Measurements from ENCODE around the gene AQP12B.
"Not testable (repeated sequence)": the region's sequence is repeated elsewhere in the genome, so short reads cannot be mapped to it uniquely, and the experiment has no call there.

AQP12B gene

DNA sequence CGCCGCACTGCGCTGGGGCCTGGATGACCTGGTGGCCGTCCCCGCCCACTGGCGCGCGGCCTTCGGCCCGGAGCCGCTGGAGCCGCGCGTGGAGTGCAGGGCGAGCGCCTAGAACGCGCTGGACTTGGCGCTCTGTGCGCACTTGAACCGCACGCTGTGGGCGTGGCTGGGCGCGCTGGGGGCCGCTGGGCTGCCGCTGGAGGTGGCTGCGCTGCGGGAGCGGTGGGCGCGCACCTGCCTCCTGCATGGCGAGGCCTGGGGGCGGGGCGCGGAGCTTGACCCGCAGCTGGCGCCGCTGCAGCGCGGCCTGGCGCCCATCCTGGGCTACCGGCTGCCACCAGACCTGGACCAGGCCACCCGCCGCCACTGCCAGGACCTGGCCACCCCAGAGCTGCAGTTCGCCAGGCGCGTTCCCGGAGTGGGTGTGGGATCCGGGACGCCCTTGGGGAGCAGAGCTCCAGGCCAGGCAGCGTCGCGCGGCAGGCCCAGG is 9.9 kb downstream of the AQP12B start:
- in situ Hi-C loops (cut with HindIII; ENCODE audit: low pct_unique_long_range_greater_than_20kb, low sequenced_read_pairs): no loop called here
- no peak for TF ChIP-seq JUND (IDR thresholded peaks at IDR 0.05; ENCODE audit: low read depth)
- DNase-seq (ENCODE audit: low read depth in 1 of 2, low spot score in 1 of 2): no peak

DNA sequence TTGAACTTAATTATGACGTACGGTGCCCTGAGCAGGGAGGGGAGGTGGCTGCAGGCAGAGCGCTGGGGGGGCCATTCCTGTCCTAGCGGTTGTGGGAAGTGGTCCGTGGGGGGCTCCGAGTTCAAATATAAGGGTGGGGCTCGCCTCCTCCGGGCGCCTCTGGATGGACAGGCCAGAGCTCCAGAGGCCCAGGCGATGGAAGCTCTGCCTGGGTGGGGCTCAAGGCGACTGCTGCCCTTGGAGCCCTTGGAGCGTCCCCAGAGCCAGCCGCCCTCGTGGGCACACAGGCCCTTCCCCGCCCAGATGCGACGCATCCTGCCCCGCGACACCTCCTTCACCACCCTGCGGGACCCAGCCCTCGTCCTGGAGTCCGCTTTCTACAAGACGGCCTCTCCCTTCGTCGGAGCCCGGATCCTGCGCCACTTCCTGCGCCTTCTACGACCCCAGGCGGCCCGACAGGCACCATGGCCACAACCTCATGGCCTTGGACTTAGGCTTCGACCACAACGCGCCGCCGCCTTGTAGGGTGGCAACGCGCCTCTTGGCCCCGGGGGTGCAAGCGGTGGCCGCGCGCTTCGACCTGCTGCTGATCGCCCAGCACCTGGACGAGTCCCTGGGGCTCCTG is 10.5 kb downstream of the AQP12B start:
- in situ Hi-C loops (cut with HindIII; ENCODE audit: low pct_unique_long_range_greater_than_20kb, low sequenced_read_pairs): no loop called here
- no peak for DNase-seq (ENCODE audit: low read depth in 1 of 2, low spot score in 1 of 2)
- TF ChIP-seq JUND (IDR thresholded peaks at IDR 0.05; ENCODE audit: low read depth): no peak

DNA sequence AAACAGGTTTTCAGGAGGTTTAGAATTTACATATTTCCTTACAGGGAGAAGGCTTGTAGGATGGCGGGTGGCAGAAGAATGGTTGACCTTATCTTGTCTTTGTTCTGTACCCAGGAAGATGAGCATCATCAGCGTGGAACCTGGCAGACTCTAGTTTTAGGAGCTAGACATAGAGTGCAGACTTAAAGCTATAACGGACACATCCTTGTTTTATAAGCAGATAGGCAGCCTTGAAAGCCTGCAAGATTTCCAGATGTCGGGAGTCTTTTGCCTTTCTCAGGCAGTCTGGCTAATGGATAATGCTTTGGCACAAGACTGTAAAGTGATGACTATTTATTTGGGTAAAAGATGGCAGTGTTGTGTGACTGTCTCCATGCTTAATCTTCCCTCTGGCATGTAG is 11.7 kb downstream of the AQP12B start:
- in situ Hi-C loops (cut with HindIII; ENCODE audit: low pct_unique_long_range_greater_than_20kb, low sequenced_read_pairs): no loop called here
- no peak for TF ChIP-seq JUND (IDR thresholded peaks at IDR 0.05; ENCODE audit: low read depth)
- DNase-seq (ENCODE audit: low read depth in 1 of 2, low spot score in 1 of 2): no peak

DNA sequence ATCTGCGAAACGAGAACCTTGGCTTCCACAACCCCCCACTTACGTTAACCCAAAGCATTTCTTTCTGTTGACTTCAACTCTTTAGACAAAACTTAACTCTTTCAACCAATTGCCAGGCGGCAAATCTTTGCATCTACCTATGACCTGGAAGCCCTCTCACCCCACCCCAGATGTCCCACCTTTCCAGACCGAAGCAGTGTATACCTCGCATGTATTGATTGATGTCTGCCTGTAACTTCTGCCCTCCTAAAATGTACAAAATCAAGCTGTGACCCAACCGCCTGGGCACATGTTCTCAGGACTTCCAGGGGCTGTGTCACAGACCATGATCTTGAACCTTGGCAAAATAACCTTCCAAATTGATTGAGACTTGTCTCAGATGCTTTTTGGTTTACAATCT is 12.3 kb downstream of the AQP12B start:
- no peak for DNase-seq (ENCODE audit: low read depth in 1 of 2, low spot score in 1 of 2)
- in situ Hi-C loops (cut with HindIII; ENCODE audit: low pct_unique_long_range_greater_than_20kb, low sequenced_read_pairs): no loop called here
- TF ChIP-seq JUND (IDR thresholded peaks at IDR 0.05; ENCODE audit: low read depth): no peak

DNA sequence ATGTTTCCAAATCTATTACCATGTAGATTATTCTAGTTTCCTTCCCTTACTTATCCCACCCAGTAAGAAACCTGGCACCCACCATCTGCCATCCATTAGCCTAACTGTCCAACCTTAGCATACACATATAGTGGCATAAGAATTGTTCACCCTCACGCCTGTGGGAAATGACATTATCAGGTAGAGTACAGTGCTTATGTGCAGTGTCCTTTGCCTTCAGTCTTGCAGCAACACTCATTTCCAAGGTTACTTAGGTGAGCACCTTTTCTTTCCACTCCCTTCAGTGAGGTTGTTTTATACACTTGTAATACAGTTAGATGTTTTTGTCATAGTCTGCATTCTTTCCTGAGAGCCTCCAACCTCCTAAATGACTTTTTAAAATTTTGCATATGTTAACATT is 18.1 kb downstream of the AQP12B start:
- no peak for TF ChIP-seq JUND (IDR thresholded peaks at IDR 0.05; ENCODE audit: low read depth)
- in situ Hi-C loops (cut with HindIII; ENCODE audit: low pct_unique_long_range_greater_than_20kb, low sequenced_read_pairs): no loop called here
- DNase-seq (ENCODE audit: low read depth in 1 of 2, low spot score in 1 of 2): no peak

DNA sequence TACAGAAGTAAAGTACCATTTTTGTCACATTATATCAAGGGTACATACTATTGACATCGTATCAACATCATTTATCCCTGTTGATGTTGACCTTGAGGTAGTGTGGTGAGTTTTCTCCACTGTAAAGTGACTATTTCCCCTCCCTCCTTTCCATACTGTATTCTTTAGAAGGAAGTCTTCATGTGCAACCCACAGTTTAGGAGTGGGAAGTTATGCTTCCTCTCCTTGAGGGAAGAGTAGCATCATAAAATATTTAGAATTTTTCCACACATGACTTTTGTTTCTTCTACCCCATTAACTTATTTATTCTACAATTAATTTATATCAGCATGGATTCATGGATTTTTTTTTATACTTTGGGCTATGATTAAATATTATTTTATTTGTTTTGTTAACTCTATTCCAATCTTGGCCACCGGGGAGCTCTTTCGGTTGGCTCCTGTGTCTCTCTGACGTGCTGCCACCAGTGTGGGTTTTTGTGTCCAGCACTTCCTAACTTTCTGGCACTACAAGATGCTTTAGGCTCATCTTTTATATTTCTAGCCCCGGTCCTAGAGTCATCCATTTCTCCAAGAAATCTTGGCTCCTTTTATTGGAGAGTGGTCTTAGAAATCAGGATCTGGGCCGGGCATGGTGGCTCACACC is 19.0 kb downstream of the AQP12B start:
- TF ChIP-seq JUND (IDR thresholded peaks at IDR 0.05; ENCODE audit: low read depth): no peak
- in situ Hi-C loops (cut with HindIII; ENCODE audit: low pct_unique_long_range_greater_than_20kb, low sequenced_read_pairs): no loop called here
- DNase-seq (ENCODE audit: low read depth in 1 of 2, low spot score in 1 of 2): no peak

DNA sequence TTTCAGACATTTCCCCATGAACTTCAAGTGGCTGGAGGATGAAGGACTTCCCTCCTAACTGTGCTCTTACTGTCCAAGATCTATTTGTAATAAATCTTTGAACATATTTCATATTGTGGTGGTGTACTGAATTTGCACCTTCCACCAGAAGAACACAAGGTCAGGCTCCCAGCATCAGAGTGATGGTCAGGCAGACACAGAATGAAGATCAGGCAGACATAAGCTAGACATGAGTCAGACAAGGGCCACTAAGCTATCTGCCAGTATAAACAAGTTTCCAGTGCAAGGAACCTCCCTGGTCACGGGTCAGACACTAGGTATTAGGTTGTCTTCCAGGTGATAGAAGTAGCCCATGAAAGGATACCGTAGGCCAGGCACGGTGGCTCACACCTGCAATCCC is 20.0 kb downstream of the AQP12B start:
- no peak for DNase-seq (ENCODE audit: low read depth in 1 of 2, low spot score in 1 of 2)
- TF ChIP-seq JUND (IDR thresholded peaks at IDR 0.05; ENCODE audit: low read depth): no peak
- in situ Hi-C loops (cut with HindIII; ENCODE audit: low pct_unique_long_range_greater_than_20kb, low sequenced_read_pairs): no loop called here

DNA sequence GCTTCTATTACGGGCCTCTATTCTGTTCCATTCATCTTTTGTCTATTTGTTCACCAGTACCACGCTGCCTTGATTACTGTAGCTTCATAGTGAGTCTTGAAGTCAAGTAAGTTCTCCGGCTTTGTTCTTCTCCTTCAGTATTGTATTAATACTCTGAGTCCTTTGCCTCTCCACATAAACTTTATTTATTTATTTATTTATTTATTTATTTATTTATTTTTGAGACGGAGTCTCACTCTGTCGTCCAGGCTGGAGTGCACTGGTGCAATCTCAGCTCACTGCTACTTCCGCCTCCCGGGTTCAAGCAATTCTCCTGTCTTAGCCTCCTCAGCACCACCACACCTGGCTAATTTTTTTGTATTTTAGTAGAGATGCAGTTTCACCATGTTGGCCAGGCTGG is 22.8 kb downstream of the AQP12B start:
- DNase-seq (ENCODE audit: low read depth in 1 of 2, low spot score in 1 of 2); in situ Hi-C loops (cut with HindIII; ENCODE audit: low pct_unique_long_range_greater_than_20kb, low sequenced_read_pairs): not testable (repeated sequence)

DNA sequence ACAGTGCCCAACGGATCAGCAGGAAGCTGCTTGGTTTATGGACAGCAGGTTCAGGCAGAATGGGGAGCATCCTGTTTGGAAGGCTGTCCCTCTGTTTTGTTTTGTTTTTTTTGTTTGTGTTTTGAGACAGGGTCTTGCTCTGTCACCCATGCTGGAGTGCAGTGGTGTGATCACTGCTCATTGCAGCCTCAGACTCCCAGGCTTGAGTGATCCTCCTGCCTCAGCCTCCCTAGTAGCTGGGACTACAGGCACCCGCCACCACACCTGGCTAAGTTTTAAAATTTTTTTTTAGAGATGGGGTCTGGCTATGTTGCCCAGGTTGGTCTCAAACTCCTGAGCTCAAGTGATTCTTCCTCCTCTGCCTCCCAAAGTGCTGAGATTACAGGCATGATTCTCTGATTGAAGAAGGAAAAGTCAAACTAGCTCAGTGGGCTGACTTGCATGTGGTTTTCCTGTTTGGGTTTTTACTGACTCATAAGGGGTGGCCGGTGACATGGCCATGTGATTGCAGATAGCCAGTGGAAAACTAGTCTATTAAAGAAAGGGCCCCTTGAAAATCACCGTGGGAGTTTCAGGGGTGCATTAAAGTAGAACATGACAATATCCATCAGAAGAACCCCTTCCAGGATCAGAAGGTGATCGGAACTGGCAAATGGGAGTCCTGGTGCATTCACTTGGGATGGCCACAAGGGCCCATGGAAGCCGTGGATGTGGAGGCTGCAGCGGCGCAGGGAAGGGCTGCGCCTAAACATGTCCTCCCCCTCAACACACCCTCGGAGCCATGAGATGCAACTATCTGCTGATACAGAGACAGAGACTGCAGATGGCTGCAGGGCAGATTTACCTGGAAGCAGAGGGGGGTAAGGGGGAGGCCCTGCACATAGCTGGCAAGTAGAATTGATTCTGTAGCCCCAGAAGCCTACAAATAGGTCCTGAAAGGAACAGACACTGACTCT is 26.5 kb downstream of the AQP12B start:
- in situ Hi-C loops (cut with HindIII; ENCODE audit: low pct_unique_long_range_greater_than_20kb, low sequenced_read_pairs): no loop called here
- no peak for TF ChIP-seq JUND (IDR thresholded peaks at IDR 0.05; ENCODE audit: low read depth)
- no peak for DNase-seq (ENCODE audit: low read depth in 1 of 2, low spot score in 1 of 2)

DNA sequence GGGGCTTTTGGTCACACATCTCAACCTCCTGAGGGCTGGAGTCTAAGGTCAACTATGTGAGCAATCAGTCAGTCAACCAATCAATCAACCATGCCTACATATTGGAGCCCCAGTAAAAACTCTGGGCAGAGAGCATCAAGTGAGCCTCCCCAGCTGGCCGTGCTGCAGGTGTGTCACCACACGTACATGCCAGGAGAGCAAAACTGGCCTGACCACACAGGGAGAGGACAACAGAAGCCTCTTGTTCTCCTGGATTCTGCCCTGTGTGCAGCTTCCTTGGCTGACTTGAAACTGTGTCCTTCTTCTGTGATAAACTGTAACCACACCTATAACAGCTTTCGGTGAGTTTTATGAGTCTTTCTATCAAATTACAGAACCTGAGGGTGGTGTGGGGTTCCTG is 31.5 kb downstream of the AQP12B start:
- DNase-seq (ENCODE audit: low read depth in 1 of 2, low spot score in 1 of 2): no peak
- no peak for TF ChIP-seq JUND (IDR thresholded peaks at IDR 0.05; ENCODE audit: low read depth)
- in situ Hi-C loops (cut with HindIII; ENCODE audit: low pct_unique_long_range_greater_than_20kb, low sequenced_read_pairs): no loop called here

DNA sequence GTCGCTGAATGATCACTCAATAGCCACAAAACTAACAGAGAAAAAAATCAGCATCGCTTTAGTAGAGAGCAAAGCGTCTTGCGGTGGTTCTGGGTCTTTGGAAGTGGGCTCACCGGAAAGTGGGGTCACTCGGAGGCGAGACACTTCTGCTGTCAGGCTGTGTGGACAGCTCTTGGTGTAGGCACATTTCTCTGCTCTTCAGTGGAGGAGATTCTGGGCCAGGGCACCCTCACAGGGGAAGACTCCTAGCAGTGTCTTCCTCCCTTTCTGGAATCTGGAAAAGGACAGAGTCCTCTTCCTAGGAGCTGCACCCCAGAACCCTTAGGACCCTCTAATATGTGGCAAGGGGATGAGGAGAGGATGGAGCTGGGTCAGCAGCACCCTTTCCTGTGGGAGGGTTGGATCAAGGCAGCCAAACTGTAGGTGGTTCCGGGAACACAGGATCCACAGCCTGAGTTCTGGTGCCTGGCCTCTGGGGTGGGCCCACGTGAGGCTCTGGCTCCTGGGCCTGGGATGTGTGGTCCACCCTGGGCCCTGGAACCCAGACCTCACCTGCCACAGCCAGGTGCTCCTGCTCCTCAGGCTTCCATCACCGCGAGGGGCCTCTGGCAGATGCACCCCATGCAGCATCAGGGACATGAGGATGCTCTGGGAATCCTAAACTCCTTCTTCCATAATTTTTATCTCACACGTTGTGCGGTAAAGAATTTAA is 32.3 kb downstream of the AQP12B start:
- in situ Hi-C loops (cut with HindIII; ENCODE audit: low pct_unique_long_range_greater_than_20kb, low sequenced_read_pairs): no loop called here
- DNase-seq (ENCODE audit: low read depth in 1 of 2, low spot score in 1 of 2): no peak
- no peak for TF ChIP-seq JUND (IDR thresholded peaks at IDR 0.05; ENCODE audit: low read depth)

DNA sequence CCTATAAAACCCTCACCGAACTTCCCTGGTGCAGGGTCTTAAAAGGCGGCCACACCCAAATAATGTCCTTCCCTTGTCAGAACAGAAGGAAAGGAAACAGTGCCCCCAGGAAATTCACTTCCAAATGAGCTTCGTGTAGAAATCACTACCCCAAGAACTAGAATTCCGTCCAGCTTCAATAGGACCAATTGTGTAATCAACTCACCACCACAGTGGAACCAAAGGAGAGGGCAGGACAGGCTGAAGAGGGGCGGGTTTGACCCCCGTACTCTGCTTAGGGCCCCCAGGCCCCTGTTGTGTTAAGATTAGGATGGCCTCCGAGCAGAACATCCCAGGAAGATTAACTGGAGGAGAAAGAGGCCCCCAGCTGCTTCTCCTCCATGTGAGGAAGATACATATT is 33.4 kb downstream of the AQP12B start:
- no peak for TF ChIP-seq JUND (IDR thresholded peaks at IDR 0.05; ENCODE audit: low read depth)
- no peak for DNase-seq (ENCODE audit: low read depth in 1 of 2, low spot score in 1 of 2)
- in situ Hi-C loops (cut with HindIII; ENCODE audit: low pct_unique_long_range_greater_than_20kb, low sequenced_read_pairs): no loop called here
